H1 (cell line): ENCODE data around the gene MMP13. TPM values are rescaled to one million over a fixed set of nuclear protein-coding genes. Genes with fewer than 3 reads are reported as not detected.
"Not testable (repeated sequence)": the region's sequence is repeated elsewhere in the genome, so short reads cannot be mapped to it uniquely, and the experiment has no call there.

Experiments
- CTCF ChIA-PET: fragments of 300-600 bp; sonication (Branson Sonifier 250); formaldehyde crosslinking; loops from one replicate; lab custom pipeline; 2021; ENCODE audit not compliant: partially characterized antibody; lab: Charles Lee
- POLR2A ChIA-PET: fragments of 300-600 bp; sonication (Branson Sonifier 250); formaldehyde crosslinking; loops from one replicate; lab custom pipeline; 2021; ENCODE audit warnings: inconsistent platforms; ENCODE audit not compliant: partially characterized antibody; lab: Charles Lee
- DNase-seq, 2 experiments: peaks; one replicate each; pipeline versions ENCODE4 v3.0.0 to v3.0.0-alpha.2; 2010 to 2022; ENCODE audit warnings: low spot score in 2 of 2, low read depth in 1 of 2, mixed read lengths in 1 of 2
- FAIRE-seq: peaks from 2 replicates; lab custom pipeline; 2011; peaks lifted over from hg19 to GRCh38; lab: Jason Lieb, UNC
- H2AFZ ChIP-seq: 2 replicates; pipeline ENCODE4 v1.8.1; 2012; ENCODE audit warnings: low read length, inconsistent platforms
- H2AK5ac ChIP-seq: 2 replicates; pipeline ENCODE4 v1.6.1; 2013; ENCODE audit warnings: low read depth, low read length
- H2BK120ac ChIP-seq: replicated peaks from 2 replicates; pipeline ENCODE3; 2013; ENCODE audit warnings: low read depth, low read length, inconsistent platforms
- H2BK12ac ChIP-seq: 2 replicates; pipeline ENCODE4 v1.6.1; 2013; ENCODE audit warnings: low read depth, low read length
- H2BK15ac ChIP-seq: 2 replicates; pipeline ENCODE4 v1.6.1; 2013; ENCODE audit warnings: low read length
- H2BK20ac ChIP-seq: 2 replicates; pipeline ENCODE4 v1.6.1; 2013; ENCODE audit warnings: low read length
- H2BK5ac ChIP-seq: 2 replicates; pipeline ENCODE4 v1.6.1; 2013; ENCODE audit warnings: low read depth, low read length
- H3K14ac ChIP-seq: 2 replicates; pipeline ENCODE4 v1.6.1; 2013; ENCODE audit warnings: inconsistent platforms; ENCODE audit not compliant: insufficient read length
- H3K18ac ChIP-seq: 2 replicates; pipeline ENCODE4 v1.6.1; 2013; ENCODE audit warnings: low read length; ENCODE audit errors: extremely low read depth
- H3K23ac ChIP-seq: 2 replicates; pipeline ENCODE4 v1.6.1; 2013; ENCODE audit warnings: inconsistent platforms; ENCODE audit not compliant: insufficient read length
- H3K23me2 ChIP-seq: 2 replicates; pipeline ENCODE4 v1.6.1; 2013; ENCODE audit warnings: low read depth, low read length
- H3K27ac ChIP-seq: 2 replicates; pipeline ENCODE4 v1.6.1; 2011; ENCODE audit warnings: low read depth, low read length, inconsistent platforms
- H3K27me3 ChIP-seq, 4 experiments: replicated peaks in 1 of 4; 1 replicate in 1 of 4; 2 replicates in 3 of 4; pipeline versions ENCODE4 v1.6.1 to v1.8.1; 2011 to 2013; ENCODE audit warnings: low read length in 3 of 4, mild to moderate bottlenecking in 3 of 4, inconsistent platforms in 2 of 4, mixed read lengths in 2 of 4, moderate library complexity in 1 of 4; ENCODE audit not compliant: control insufficient read depth in 3 of 4, insufficient read depth in 3 of 4; ENCODE audit errors: extremely low read depth in 1 of 4
- H3K36me3 ChIP-seq, 4 experiments: 2 replicates each; pipeline versions ENCODE4 v1.6.1 to v1.8.1; 2011 to 2013; ENCODE audit warnings: mild to moderate bottlenecking in 4 of 4, low read length in 3 of 4, moderate library complexity in 2 of 4, control low read depth in 1 of 4, inconsistent platforms in 1 of 4; ENCODE audit not compliant: insufficient read depth in 4 of 4, control insufficient read depth in 2 of 4
- H3K4ac ChIP-seq: replicated peaks from 2 replicates; pipeline ENCODE3; 2013; ENCODE audit warnings: low read length, low read depth, mixed read lengths, inconsistent platforms; ENCODE audit not compliant: insufficient read length
- H3K4me1 ChIP-seq, 4 experiments: replicated peaks in 1 of 4; 1 replicate in 1 of 4; 2 replicates in 3 of 4; pipeline versions ENCODE4 v1.6.1 to v1.8.1; 2011 to 2013; ENCODE audit warnings: low read length in 3 of 4, inconsistent platforms in 2 of 4, mixed read lengths in 1 of 4; ENCODE audit not compliant: insufficient read depth in 4 of 4, control insufficient read depth in 3 of 4
- H3K4me2 ChIP-seq, 2 experiments: 2 replicates each; pipeline versions ENCODE4 v1.6.1 to v1.8.1; 2011 to 2013; ENCODE audit warnings: low read depth in 2 of 2, low read length in 2 of 2, control low read depth in 1 of 2, inconsistent platforms in 1 of 2, mild to moderate bottlenecking in 1 of 2; ENCODE audit not compliant: insufficient read depth in 1 of 2
- H3K4me3 ChIP-seq, 4 experiments: fragments of 200-600, 300-600 bp in 1 of 4; sonication (generic), shearing (Covaris generic), sonication (Bioruptor Twin) in 1 of 4; 2 replicates each; pipeline versions ENCODE4 v1.5.1 to v1.8.1; 2011 to 2016; ENCODE audit warnings: low read length in 4 of 4, low read depth in 3 of 4, control low read depth in 2 of 4, inconsistent platforms in 2 of 4, mild to moderate bottlenecking in 2 of 4, mixed read lengths in 1 of 4, moderate library complexity in 1 of 4; ENCODE audit not compliant: insufficient read depth in 2 of 4; ENCODE audit errors: extremely low read depth in 1 of 4
- H3K56ac ChIP-seq: replicated peaks from 2 replicates; pipeline ENCODE3; 2013; ENCODE audit warnings: low read depth, mild to moderate bottlenecking, mixed read lengths, low read length, inconsistent platforms; ENCODE audit not compliant: insufficient read length
- H3K79me1 ChIP-seq: 2 replicates; pipeline ENCODE4 v1.6.1; 2013; ENCODE audit warnings: low read depth, low read length, control low read depth
- H3K79me2 ChIP-seq, 2 experiments: 2 replicates each; pipeline versions ENCODE4 v1.6.1 to v1.8.1; 2012 to 2013; ENCODE audit warnings: low read length in 2 of 2, mild to moderate bottlenecking in 2 of 2, inconsistent platforms in 1 of 2; ENCODE audit not compliant: insufficient read depth in 2 of 2, control insufficient read depth in 1 of 2
- H3K9ac ChIP-seq, 4 experiments: replicated peaks in 1 of 4; 1 replicate in 1 of 4; 2 replicates in 3 of 4; pipeline versions ENCODE4 v1.6.1 to v1.8.1; 2011 to 2013; ENCODE audit warnings: low read depth in 3 of 4, low read length in 3 of 4, control low read depth in 2 of 4, mild to moderate bottlenecking in 2 of 4, moderate library complexity in 2 of 4, inconsistent platforms in 1 of 4; ENCODE audit errors: extremely low read depth in 1 of 4
- H3K9me3 ChIP-seq, 2 experiments: 2 replicates each; pipeline versions ENCODE4 v1.6.1 to v1.8.1; 2012 to 2013; ENCODE audit warnings: mild to moderate bottlenecking in 2 of 2, moderate library complexity in 2 of 2, control low read depth in 1 of 2, inconsistent platforms in 1 of 2, low read depth in 1 of 2, low read length in 1 of 2, mixed read lengths in 1 of 2; ENCODE audit not compliant: insufficient read depth in 2 of 2
- H4K20me1 ChIP-seq, 2 experiments: replicated peaks in 1 of 2; 2 replicates each; pipeline versions ENCODE3 to v1.8.1; 2011 to 2013; ENCODE audit warnings: inconsistent platforms in 2 of 2, low read length in 2 of 2, mild to moderate bottlenecking in 1 of 2; ENCODE audit not compliant: insufficient read depth in 2 of 2, control insufficient read depth in 1 of 2
- H4K5ac ChIP-seq: 2 replicates; pipeline ENCODE4 v1.6.1; 2013; ENCODE audit warnings: low read length, low read depth, mixed read lengths, inconsistent platforms; ENCODE audit not compliant: insufficient read length
- H4K8ac ChIP-seq: 2 replicates; pipeline ENCODE4 v1.8.0; 2013; ENCODE audit warnings: mild to moderate bottlenecking, moderate library complexity, low read length, inconsistent platforms; ENCODE audit not compliant: insufficient read depth; ENCODE audit errors: extremely low read depth
- H4K91ac ChIP-seq: replicated peaks from 2 replicates; pipeline ENCODE3; 2013; ENCODE audit warnings: low read length, mixed read lengths, inconsistent platforms; ENCODE audit not compliant: insufficient read length
- WGBS, 2 experiments: shearing (Covaris generic) in 1 of 2; methylation state at CpG; one replicate each; pipeline versions ENCODE4 v1.1.6 to v1.1.7; 2013 to 2015; ENCODE audit warnings: low lambda C conversion rate in 2 of 2, mixed read lengths in 2 of 2, inconsistent platforms in 1 of 2, low coverage in 1 of 2, missing lambda C conversion rate in 1 of 2; ENCODE audit not compliant: insufficient replicate concordance in 2 of 2, insufficient coverage in 1 of 2, insufficient read length in 1 of 2; ENCODE audit errors: extremely low coverage in 1 of 2, missing lambda C conversion rate in 1 of 2; 5-methylcytosine and 5-hydroxymethylcytosine counted together
- polyA plus RNA-seq, 7 experiments: library from polyadenylated mRNA; depleted of rRNA in 3 of 7; stranded (reverse) in 5 of 7; unstranded in 2 of 7; fragments of >200 nt in 5 of 7; fragments of 200-250 nt in 2 of 7; gene quantifications; 1 replicate in 5 of 7; 2 replicates in 1 of 7; 4 replicates in 1 of 7; pipeline versions ENCODE4 v1.2.1 to v1.2.3, GENCODE V29; 2011 to 2013; ENCODE audit warnings: missing spikeins in 2 of 7, mixed read lengths in 2 of 7
- total RNA-seq: library from RNA; stranded (reverse); fragmentation: NEBNext Ultra II Directional; extraction: Animal tissue kit (Norgen Biotek cat#: 25700); gene quantifications from 2 replicates; pipeline ENCODE4 v1.2.1, GENCODE V29; 2021

Gene MMP13
- total and polyA plus RNA-seq, 2 of the 8 experiments (the other 6 are each of a cell fraction or from before 2014, with no cell fraction given), result not detected

GRCh38 chr11:103004234-103004633 lies 48.7 kb upstream of the MMP13 start:
- H3K9ac ChIP-seq, H3K36me3 ChIP-seq, H2BK15ac ChIP-seq, H3K4me3 ChIP-seq, H3K9me3 ChIP-seq, H3K4ac ChIP-seq, H3K27me3 ChIP-seq, CTCF ChIA-PET, H3K23me2 ChIP-seq, H2AFZ ChIP-seq, H3K79me2 ChIP-seq, H2AK5ac ChIP-seq, H3K18ac ChIP-seq, H4K5ac ChIP-seq, H2BK5ac ChIP-seq, H3K4me2 ChIP-seq, H3K23ac ChIP-seq, H4K8ac ChIP-seq, POLR2A ChIA-PET, H2BK12ac ChIP-seq, H2BK20ac ChIP-seq, H3K56ac ChIP-seq, H4K20me1 ChIP-seq, H3K27ac ChIP-seq, H3K4me1 ChIP-seq, H3K14ac ChIP-seq, DNase-seq, FAIRE-seq, H3K79me1 ChIP-seq, H4K91ac ChIP-seq, H2BK120ac ChIP-seq: not testable (repeated sequence)
- 96% methylated on average over 5 of the region's 5 CpGs; no CpG with 5 or more reads in 1 of the 2 experiments for WGBS, 2 experiments
